HepG2 (cell line): ENCODE measurements around the gene ZNF431. TPM values are rescaled to one million over a fixed set of nuclear protein-coding genes. Genes with fewer than 3 reads are reported as not detected.

Source experiments
- AKAP8 ChIP-seq: sonication (generic); formaldehyde crosslinking; IDR thresholded peaks from 2 replicates; pipeline ENCODE4 v1.5.1; 2020; ENCODE audit warnings: mild to moderate bottlenecking, missing genetic modification reagents
- ATF1 ChIP-seq: IDR thresholded peaks from 2 replicates; pipeline ENCODE4 v1.6.1; 2016; ENCODE audit warnings: mild to moderate bottlenecking, control low read depth
- ATF7 ChIP-seq, 2 experiments: fragments of 450-650 bp in 1 of 2; sonication (generic) in 1 of 2; formaldehyde crosslinking in 1 of 2; IDR thresholded peaks; 2 replicates each; pipeline versions ENCODE4 v1.4.0 to v1.6.1; 2016 to 2020; ENCODE audit warnings: antibody characterized with exemption in 1 of 2, mild to moderate bottlenecking in 1 of 2, missing genetic modification reagents in 1 of 2
- DR1 ChIP-seq: sonication (generic); formaldehyde crosslinking; IDR thresholded peaks from 2 replicates; pipeline ENCODE4 v1.8.0; 2021; ENCODE audit warnings: mild to moderate bottlenecking, missing genetic modification reagents, inconsistent platforms
- DRAP1 ChIP-seq: IDR thresholded peaks from 2 replicates; pipeline ENCODE4 v1.6.1; 2016; ENCODE audit warnings: missing genetic modification reagents, missing compliant biosample characterization
- HDAC1 ChIP-seq: sonication (generic); formaldehyde crosslinking; IDR thresholded peaks from 2 replicates; pipeline ENCODE4 v1.5.1; 2020; ENCODE audit warnings: mild to moderate bottlenecking, missing genetic modification reagents
- HMG20B ChIP-seq: conservative IDR thresholded peaks from 2 replicates; pipeline ENCODE4 v1.6.1; 2016; ENCODE audit warnings: missing genetic modification reagents, missing compliant biosample characterization
- KMT2A ChIP-seq: sonication (generic); formaldehyde crosslinking; IDR thresholded peaks from 2 replicates; pipeline ENCODE4 v1.4.0; 2020; ENCODE audit warnings: missing genetic modification reagents
- LBX2 ChIP-seq: sonication (generic); formaldehyde crosslinking; IDR thresholded peaks from 2 replicates; pipeline ENCODE4 v1.5.0; 2020; ENCODE audit warnings: missing genetic modification reagents, mild to moderate bottlenecking, borderline replicate concordance
- NBN ChIP-seq: fragments of 450-650 bp; conservative IDR thresholded peaks from 2 replicates; pipeline ENCODE4 v1.6.1; 2017
- PCBP1 ChIP-seq: fragments of 200-400 bp; formaldehyde crosslinking; IDR thresholded peaks from 2 replicates; pipeline ENCODE4 v1.6.1; 2017; ENCODE audit warnings: mild to moderate bottlenecking, low read depth, low read length, borderline replicate concordance
- PHB2 ChIP-seq: fragments of 450-650 bp; IDR thresholded peaks from 2 replicates; pipeline ENCODE4 v1.6.1; 2018; ENCODE audit not compliant: partially characterized antibody
- POGZ ChIP-seq: sonication (generic); formaldehyde crosslinking; IDR thresholded peaks from 2 replicates; pipeline ENCODE4 v1.4.0; 2020; ENCODE audit warnings: mild to moderate bottlenecking, missing genetic modification reagents
- PRMT3 ChIP-seq: sonication (generic); formaldehyde crosslinking; IDR thresholded peaks from 2 replicates; pipeline ENCODE4 v1.8.1; 2022; ENCODE audit warnings: low read depth, mild to moderate bottlenecking, moderate library complexity, missing genetic modification reagents, borderline replicate concordance
- REST ChIP-seq, 2 experiments: IDR thresholded peaks; 2 replicates each; pipeline ENCODE4 v1.6.1; 2011 to 2012; ENCODE audit warnings: low read length in 2 of 2, borderline replicate concordance in 1 of 2, low read depth in 1 of 2, mild to moderate bottlenecking in 1 of 2, moderate library complexity in 1 of 2
- SKIL ChIP-seq: sonication (generic); formaldehyde crosslinking; IDR thresholded peaks from 2 replicates; pipeline ENCODE4 v1.8.0; 2022; ENCODE audit warnings: missing genetic modification reagents, mild to moderate bottlenecking, moderate library complexity, borderline replicate concordance
- TEAD3 ChIP-seq: optimal IDR thresholded peaks from 2 replicates; pipeline ENCODE3; 2016; ENCODE audit warnings: borderline replicate concordance
- TOPORS ChIP-seq: sonication (generic); formaldehyde crosslinking; IDR thresholded peaks from 2 replicates; pipeline ENCODE4 v1.8.0; 2023; ENCODE audit warnings: mild to moderate bottlenecking, missing genetic modification reagents
- YEATS2 ChIP-seq: sonication (generic); formaldehyde crosslinking; IDR thresholded peaks from 2 replicates; pipeline ENCODE4 v1.4.0; 2020; ENCODE audit warnings: missing genetic modification reagents, borderline replicate concordance
- ZBTB8A ChIP-seq: sonication (generic); formaldehyde crosslinking; IDR thresholded peaks from 2 replicates; pipeline ENCODE4 v1.4.0; 2020; ENCODE audit warnings: mild to moderate bottlenecking, low read depth, missing genetic modification reagents, borderline replicate concordance
- ZFX ChIP-seq: sonication (generic); formaldehyde crosslinking; IDR thresholded peaks from 2 replicates; pipeline ENCODE4 v1.4.0; 2020; ENCODE audit warnings: mild to moderate bottlenecking, low read depth, missing genetic modification reagents, moderate library complexity
- ZNF547 ChIP-seq: sonication (generic); formaldehyde crosslinking; IDR thresholded peaks from 2 replicates; pipeline ENCODE4 v1.5.1; 2020; ENCODE audit warnings: mild to moderate bottlenecking, missing genetic modification reagents
- ZNF556 ChIP-seq: sonication (generic); formaldehyde crosslinking; IDR thresholded peaks from 2 replicates; pipeline ENCODE4 v1.4.0; 2020; ENCODE audit warnings: mild to moderate bottlenecking, missing genetic modification reagents, borderline replicate concordance
- ZNF557 ChIP-seq: sonication (generic); formaldehyde crosslinking; IDR thresholded peaks from 2 replicates; pipeline ENCODE4 v1.4.0; 2020; ENCODE audit warnings: missing genetic modification reagents
- ZNF644 ChIP-seq: IDR thresholded peaks from 2 replicates; pipeline ENCODE4 v1.6.1; 2016; ENCODE audit warnings: low read depth
- polyA plus RNA-seq, 8 experiments: library from polyadenylated mRNA; depleted of rRNA in 3 of 8; stranded (reverse) in 7 of 8; unstranded in 1 of 8; fragments of >200 nt; fragmentation: Illumina TruSeq in 4 of 8; extraction: Trizol in 4 of 8; gene quantifications; 2 replicates each; pipeline versions ENCODE4 v1.2.1 to v1.2.3, GENCODE V29; 2011 to 2016; ENCODE audit warnings: low read depth in 4 of 8, missing spikeins in 1 of 8, mixed read lengths in 1 of 8; ENCODE audit not compliant: insufficient read depth in 1 of 8
- total RNA-seq, 5 experiments: library from RNA; depleted of rRNA; stranded (reverse); fragments of >200 nt; fragmentation: Illumina TruSeq; extraction: Trizol; gene quantifications; 2 replicates each; pipeline ENCODE4 v1.2.3, GENCODE V29; 2016; ENCODE audit warnings: low read depth in 1 of 5

ZNF431 gene
- total and polyA plus RNA-seq, 2 of the 13 experiments (the other 11 are each of a cell fraction or from before 2014, with no cell fraction given) = 4.4 to 11.8 TPM

GRCh38 chr19:21141787-21142464, at the start of gene ZNF431 (continued):
- TF ChIP-seq SKIL (CRISPR knock-in tag) (no peak), HMG20B (no peak), HDAC1 (peak; percentile 90), ATF1 (CRISPR knock-in tag) (peak; percentile 61; the same call in 1 of the 2 replicates), ZNF644 (CRISPR knock-in tag) (no peak), ATF7 (IDR thresholded peaks at IDR 0.05) (no peak), ATF7 (CRISPR knock-in tag; IDR thresholded peaks at IDR 0.05) (no peak; the same call in 1 of the 2 replicates), LBX2 (CRISPR knock-in tag) (no peak), POGZ (CRISPR knock-in tag) (peak; percentile 89), ZNF556 (CRISPR knock-in tag) (no peak; the same call in 1 of the 2 replicates), KMT2A (peak; percentile 94), NBN (no peak), ZFX (CRISPR knock-in tag) (peak; percentile 98), DRAP1 (CRISPR knock-in tag) (peak; percentile 72; the same call in 1 of the 2 replicates), ZNF547 (CRISPR knock-in tag) (peak; percentile 61; the same call in 1 of the 2 replicates), TOPORS (CRISPR knock-in tag) (no peak), DR1 (peak; percentile 70), YEATS2 (CRISPR knock-in tag) (peak; percentile 64; the same call in 1 of the 2 replicates), PCBP1 (no peak), AKAP8 (CRISPR knock-in tag) (no peak), ZNF557 (no peak), REST (IDR thresholded peaks at IDR 0.05; ENCODE audit: borderline replicate concordance in 1 of 2, low read depth in 1 of 2, low read length in 2 of 2) (peak in 1 of 2 experiments; percentile 8; a peak in 1 of 4 replicates), TEAD3 (CRISPR knock-in tag) (no peak), PHB2 (no peak), PRMT3 (CRISPR knock-in tag) (no peak), ZBTB8A (CRISPR knock-in tag) (no peak)
